Stimulated activated CD8-positive, alpha-beta memory T cell treated with anti-CD3 and anti-CD28 coated beads, Interleukin-15, amount 100 ng/mL, for 1 hour (primary cell): ENCODE measurements around the gene CPTP.

Source experiments
- DNase-seq: peaks from one replicate; pipeline ENCODE4 v3.0.0-alpha.2; 2020; ENCODE audit warnings: low read depth

CPTP gene

GRCh38 chr1:1292442-1292779 is 32.2 kb upstream of the CPTP start:
- no peak for DNase-seq

- no peak for DNase-seq
Measured at GRCh38 chr1:1292851-1293250, 31.8 kb upstream of the CPTP start.

- no peak for DNase-seq
Measured at GRCh38 chr1:1293263-1294249, 31.0 kb upstream of the CPTP start.

- DNase-seq, result no peak
Measured at GRCh38 chr1:1294250-1294890, 30.2 kb upstream of the CPTP start.

GRCh38 chr1:1295154-1295923 is 29.3 kb upstream of the CPTP start:
- no peak for DNase-seq

GRCh38 chr1:1296070-1297061 is 28.2 kb upstream of the CPTP start:
- no peak for DNase-seq

- DNase-seq, result no peak
Measured at GRCh38 chr1:1297802-1298424, 26.7 kb upstream of the CPTP start.

- DNase-seq, result no peak
Measured at GRCh38 chr1:1298861-1299685, 25.5 kb upstream of the CPTP start.

- DNase-seq, result no peak
Measured at GRCh38 chr1:1299686-1300351, 24.8 kb upstream of the CPTP start.

GRCh38 chr1:1300352-1300739 is 24.3 kb upstream of the CPTP start:
- no peak for DNase-seq

- no peak for DNase-seq
Measured at GRCh38 chr1:1302006-1302430, 22.6 kb upstream of the CPTP start.

- no peak for DNase-seq
Measured at GRCh38 chr1:1302951-1303509, 21.6 kb upstream of the CPTP start.

- DNase-seq, result no peak
Measured at GRCh38 chr1:1303736-1304135, 20.9 kb upstream of the CPTP start.

- no peak for DNase-seq
Measured at GRCh38 chr1:1304331-1305299, 20.0 kb upstream of the CPTP start.

- DNase-seq, result peak; percentile 59
Measured at GRCh38 chr1:1305300-1306069, 19.1 kb upstream of the CPTP start.

GRCh38 chr1:1306070-1306660 is 18.4 kb upstream of the CPTP start:
- DNase-seq, result no peak
